Neural crest cell (in vitro differentiated cells): ENCODE results near the gene PLP1. TPM values are rescaled to one million over a fixed set of nuclear protein-coding genes. Genes with fewer than 3 reads are reported as not detected.

Source experiments
- DNase-seq: peaks from one replicate; pipeline ENCODE4 v3.0.0; 2021; ENCODE audit warnings: low read depth, mixed read lengths, low spot score
- H3K27ac Mint-ChIP-seq: one replicate; pipeline ENCODE4 v1.8.0; 2021; ENCODE audit warnings: mild to moderate bottlenecking, mixed read lengths; ENCODE audit not compliant: unreplicated experiment
- H3K27me3 Mint-ChIP-seq: 2 replicates; pipeline ENCODE4 v1.8.0; 2021; ENCODE audit warnings: low read depth, mild to moderate bottlenecking, mixed read lengths
- H3K36me3 Mint-ChIP-seq: 2 replicates; pipeline ENCODE4 v1.8.0; 2021; ENCODE audit warnings: low read depth, mild to moderate bottlenecking, mixed read lengths
- H3K4me1 Mint-ChIP-seq: 2 replicates; pipeline ENCODE4 v1.8.0; 2021; ENCODE audit warnings: mixed read lengths
- H3K4me3 Mint-ChIP-seq: one replicate; pipeline ENCODE4 v1.8.0; 2021; ENCODE audit warnings: mild to moderate bottlenecking, mixed read lengths
- H3K9me3 Mint-ChIP-seq: 2 replicates; pipeline ENCODE4 v1.8.0; 2021; ENCODE audit warnings: mixed read lengths
- CTCF ChIP-seq: fragments of 200-600 bp; sonication (generic); conservative IDR thresholded peaks from 2 replicates; pipeline ENCODE4 v1.5.0; 2021; ENCODE audit warnings: antibody characterized with exemption, mild to moderate bottlenecking
- total RNA-seq: library from RNA; stranded (reverse); gene quantifications from 2 replicates; pipeline ENCODE4 v1.2.1, GENCODE V29; 2021

The PLP1 gene
- total RNA-seq, 1 donor from 2014 or later: 265 TPM

- Mint-ChIP-seq H3K9me3 (no peaks in the 10 kb centered on the region), H3K4me1 (peaks cover 14% of the 10 kb centered on the region), H3K36me3 (no peaks in the 10 kb centered on the region), H3K27ac (no peak overlapping the region), H3K4me3 (peak overlapping the region; percentile 89), H3K27me3 (peaks cover 7% of the 10 kb centered on the region)
- TF ChIP-seq CTCF: no peak
- DNase-seq: no peak
These were observed 54.7 kb downstream of the PLP1 start for GRCh38 chrX:103831342-103831802.

- Mint-ChIP-seq H3K36me3 (no peaks in the 10 kb centered on the region), H3K9me3 (no peaks in the 10 kb centered on the region), H3K27ac (no peak within 1 kb of the TSS), H3K27me3 (peaks cover 9% of the 10 kb centered on the region), H3K4me3 (peak within 1 kb of the TSS; percentile 89), H3K4me1 (peaks cover 14% of the 10 kb centered on the region)
- no peak for TF ChIP-seq CTCF
- DNase-seq: peak; percentile 40
These were observed 55.3 kb downstream of the PLP1 start, which contains the start of gene RAB9B for GRCh38 chrX:103831803-103832544. Gene RAB9B (minus strand): TSS chrX:103832257. CDS start chrX:103825784, 6,473 bp downstream.

- no peak for DNase-seq
- Mint-ChIP-seq H3K27ac (no peak overlapping the region), H3K4me3 (no peak overlapping the region), H3K9me3 (peaks cover 4% of the 10 kb centered on the region), H3K36me3 (no peaks in the 10 kb centered on the region), H3K27me3 (peaks cover 4% of the 10 kb centered on the region), H3K4me1 (no peaks in the 10 kb centered on the region)
- TF ChIP-seq CTCF: no peak
These were observed 62.8 kb downstream of the PLP1 start for GRCh38 chrX:103839404-103839803.

Other genes starting within 250 kb of the PLP1 start
- 46.5 and 51.7 TPM in 2 replicates for gene TCEAL4, start 191.3 kb upstream of the PLP1 start, total RNA-seq
- gene TCEAL3, start 168.9 kb upstream of the PLP1 start, total RNA-seq: 10.0 and 11.1 TPM in 2 replicates
- 12.2 and 13.0 TPM in 2 replicates for gene TCEAL1, start 147.9 kb upstream of the PLP1 start, total RNA-seq
- 412 TPM in 2 replicates for gene MORF4L2, start 90.1 kb upstream of the PLP1 start, total RNA-seq
- gene TMEM31, start 65.9 kb upstream of the PLP1 start, total RNA-seq: 2.0 TPM in 1 of 2 replicates, not detected in the other
- 3.4 and 3.7 TPM in 2 replicates for gene RAB9B, start 55.4 kb downstream of the PLP1 start, total RNA-seq
- 36.8 and 40.7 TPM in 2 replicates for gene TMSB15B, start 185.8 kb downstream of the PLP1 start, total RNA-seq
- not detected in 2 replicates for gene H2BW1, start 236.9 kb downstream of the PLP1 start, total RNA-seq